Mesendoderm (in vitro differentiated cells): ENCODE data around the gene PKNOX2.

Experiments
- DNase-seq: peaks from one replicate; pipeline ENCODE4 v3.0.0; 2013
- H2AK5ac ChIP-seq: 2 replicates; pipeline ENCODE4 v1.6.1; 2013; ENCODE audit warnings: low read length, inconsistent platforms
- H2BK120ac ChIP-seq: 2 replicates; pipeline ENCODE4 v1.6.1; 2013; ENCODE audit warnings: low read depth, mild to moderate bottlenecking, low read length, moderate library complexity, mixed read lengths
- H2BK15ac ChIP-seq: replicated peaks from 2 replicates; pipeline ENCODE4 v1.6.1; 2013; ENCODE audit warnings: low read depth, mild to moderate bottlenecking, moderate library complexity
- H2BK5ac ChIP-seq: 2 replicates; pipeline ENCODE4 v1.6.1; 2013; ENCODE audit warnings: low read length, inconsistent platforms
- H3K18ac ChIP-seq: 2 replicates; pipeline ENCODE4 v1.6.1; 2013; ENCODE audit warnings: mild to moderate bottlenecking, low read length, mixed read lengths
- H3K23ac ChIP-seq: one replicate; pipeline ENCODE4 v1.6.1; 2013; ENCODE audit warnings: low read length
- H3K27ac ChIP-seq: 2 replicates; pipeline ENCODE4 v1.5.1; 2013; ENCODE audit warnings: low read depth, mild to moderate bottlenecking, inconsistent platforms, low read length, moderate library complexity
- H3K27me3 ChIP-seq: 2 replicates; pipeline ENCODE4 v1.6.1; 2013; ENCODE audit warnings: low read length, control low read depth, mild to moderate bottlenecking, inconsistent platforms; ENCODE audit not compliant: insufficient read depth, poor library complexity
- H3K36me3 ChIP-seq: 2 replicates; pipeline ENCODE4 v1.6.1; 2013; ENCODE audit warnings: low read length, inconsistent platforms; ENCODE audit not compliant: control insufficient read depth, insufficient read depth
- H3K4ac ChIP-seq: one replicate; pipeline ENCODE4 v1.6.1; 2013; ENCODE audit warnings: low read depth, mild to moderate bottlenecking, low read length, moderate library complexity
- H3K4me1 ChIP-seq: 2 replicates; pipeline ENCODE4 v1.6.1; 2013; ENCODE audit warnings: low read depth, low read length, inconsistent platforms; ENCODE audit not compliant: control insufficient read depth
- H3K4me2 ChIP-seq: 2 replicates; pipeline ENCODE4 v1.6.1; 2013; ENCODE audit warnings: low read length
- H3K4me3 ChIP-seq: 2 replicates; pipeline ENCODE4 v1.5.1; 2013; ENCODE audit warnings: mild to moderate bottlenecking, low read length
- H3K56ac ChIP-seq: one replicate; pipeline ENCODE4 v1.6.1; 2013; ENCODE audit warnings: low read length
- H3K79me1 ChIP-seq: 2 replicates; pipeline ENCODE4 v1.6.1; 2013; ENCODE audit warnings: low read length, inconsistent platforms
- H3K79me2 ChIP-seq: 2 replicates; pipeline ENCODE4 v1.6.1; 2013; ENCODE audit warnings: mild to moderate bottlenecking, low read length; ENCODE audit not compliant: control insufficient read depth, insufficient read depth
- H3K9ac ChIP-seq: 2 replicates; pipeline ENCODE4 v1.6.1; 2013; ENCODE audit warnings: low read length, inconsistent platforms
- H4K5ac ChIP-seq: one replicate; pipeline ENCODE4 v1.6.1; 2013; ENCODE audit warnings: low read length
- H4K8ac ChIP-seq: one replicate; pipeline ENCODE4 v1.6.1; 2013; ENCODE audit warnings: low read depth, mild to moderate bottlenecking, control low read depth, low read length, moderate library complexity
- WGBS: extraction: QIAGEN DNeasy Blood & Tissue Kit; methylation state at CpG from one replicate; pipeline ENCODE4 v1.1.7; 2013; ENCODE audit warnings: low lambda C conversion rate, missing lambda C conversion rate; ENCODE audit not compliant: insufficient coverage; ENCODE audit errors: extremely low coverage; 5-methylcytosine and 5-hydroxymethylcytosine counted together

PKNOX2 gene

DNA sequence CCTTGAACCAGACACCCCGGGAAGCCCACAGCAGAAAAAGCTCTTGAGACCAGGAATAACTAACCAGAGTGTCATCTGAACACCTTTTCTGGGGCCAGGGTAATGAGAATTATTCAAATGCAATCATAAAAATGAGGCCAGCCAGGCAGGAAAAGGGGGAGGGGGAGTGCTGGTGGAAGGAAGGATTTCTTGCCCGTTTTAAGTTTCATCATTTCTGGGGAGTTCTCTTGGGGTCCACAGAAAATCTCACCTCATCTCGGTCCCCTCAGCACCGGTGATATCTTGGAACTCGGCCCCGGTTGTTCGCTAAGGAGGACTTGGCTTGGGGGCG lies 495 bp upstream of the PKNOX2 start:
- H3K23ac ChIP-seq: no peak overlapping the region
- H3K4me1 ChIP-seq: peaks cover 15% of the 10 kb centered on the region
- no peak overlapping the region for H3K4me3 ChIP-seq
- no peak overlapping the region for H4K5ac ChIP-seq
- peak overlapping the region; percentile 64 for H3K9ac ChIP-seq
- no peak overlapping the region for H4K8ac ChIP-seq
- no peak overlapping the region for H2AK5ac ChIP-seq
- no peak overlapping the region for H3K27ac ChIP-seq
- H3K4ac ChIP-seq: no peak overlapping the region
- no peak overlapping the region for H2BK120ac ChIP-seq
- no peak for DNase-seq
- H3K36me3 ChIP-seq: no peaks in the 10 kb centered on the region
- H3K56ac ChIP-seq: peak overlapping the region; percentile 74
- H3K4me2 ChIP-seq: peak overlapping the region; percentile 57
- peak overlapping the region; percentile 86 for H3K18ac ChIP-seq
- no peaks in the 10 kb centered on the region for H3K79me1 ChIP-seq
- no peaks in the 10 kb centered on the region for H3K27me3 ChIP-seq
- WGBS: no CpG with 5 or more reads among the region's 8 CpGs
- no peaks in the 10 kb centered on the region for H3K79me2 ChIP-seq
- no peak overlapping the region for H2BK5ac ChIP-seq
- H2BK15ac ChIP-seq: peak overlapping the region; percentile 59

DNA sequence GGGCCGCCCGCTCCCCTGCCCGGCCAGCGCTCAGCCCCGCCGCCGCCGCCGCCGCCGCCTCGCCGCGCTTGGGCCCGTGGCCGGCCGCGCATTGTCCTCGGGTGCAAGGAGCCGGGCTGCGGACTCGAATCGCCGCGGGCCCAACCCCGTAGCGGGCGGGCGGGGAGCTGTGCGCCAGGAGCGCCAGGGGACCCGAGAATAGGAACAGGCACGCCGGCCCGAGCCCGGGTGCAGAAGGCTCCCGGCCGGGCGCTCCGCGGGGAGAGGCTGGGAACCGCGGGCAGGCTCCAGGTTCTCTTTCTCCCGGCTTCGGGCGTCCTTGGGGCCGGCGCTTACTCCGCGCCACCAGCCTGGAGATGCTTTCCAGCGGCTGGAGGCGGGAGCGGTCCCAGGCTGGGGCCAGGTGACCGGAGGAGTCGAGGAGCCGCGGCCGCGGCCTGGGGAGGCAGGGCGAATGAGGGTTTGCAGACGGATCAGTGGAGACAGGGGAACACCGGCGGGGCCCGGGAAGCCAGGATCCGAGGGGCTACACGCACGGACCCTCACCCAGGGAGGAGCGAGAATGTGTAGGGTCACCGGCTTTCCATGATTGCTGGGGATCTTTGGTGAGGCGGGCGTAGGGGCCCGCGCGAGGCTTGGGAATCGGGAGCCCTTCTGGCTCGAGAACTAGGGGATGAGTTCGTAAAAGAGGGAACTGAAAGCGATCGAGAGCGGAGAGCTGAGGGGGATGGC lies 726 bp downstream of the PKNOX2 start:
- H3K56ac ChIP-seq: peak overlapping the region; percentile 89
- H2BK15ac ChIP-seq: no peak overlapping the region
- H3K27ac ChIP-seq: peak overlapping the region; percentile 35
- H3K18ac ChIP-seq: peak overlapping the region; percentile 25
- H2BK5ac ChIP-seq: no peak overlapping the region
- H3K79me1 ChIP-seq: no peaks in the 10 kb centered on the region
- no peak overlapping the region for H2AK5ac ChIP-seq
- H2BK120ac ChIP-seq: no peak overlapping the region
- no peak overlapping the region for H3K23ac ChIP-seq
- peak overlapping the region; percentile 78 for H3K9ac ChIP-seq
- no peaks in the 10 kb centered on the region for H3K36me3 ChIP-seq
- peak overlapping the region; percentile 90 for H4K8ac ChIP-seq
- H3K79me2 ChIP-seq: no peaks in the 10 kb centered on the region
- H4K5ac ChIP-seq: no peak overlapping the region
- no peak overlapping the region for H3K4ac ChIP-seq
- peaks cover 22% of the 10 kb centered on the region for H3K4me1 ChIP-seq
- DNase-seq: peak; percentile 75
- H3K27me3 ChIP-seq: no peaks in the 10 kb centered on the region
- WGBS: no CpG with 5 or more reads among the region's 80 CpGs
- peak overlapping the region; percentile 89 for H3K4me2 ChIP-seq
- peak overlapping the region; percentile 52 for H3K4me3 ChIP-seq

DNA sequence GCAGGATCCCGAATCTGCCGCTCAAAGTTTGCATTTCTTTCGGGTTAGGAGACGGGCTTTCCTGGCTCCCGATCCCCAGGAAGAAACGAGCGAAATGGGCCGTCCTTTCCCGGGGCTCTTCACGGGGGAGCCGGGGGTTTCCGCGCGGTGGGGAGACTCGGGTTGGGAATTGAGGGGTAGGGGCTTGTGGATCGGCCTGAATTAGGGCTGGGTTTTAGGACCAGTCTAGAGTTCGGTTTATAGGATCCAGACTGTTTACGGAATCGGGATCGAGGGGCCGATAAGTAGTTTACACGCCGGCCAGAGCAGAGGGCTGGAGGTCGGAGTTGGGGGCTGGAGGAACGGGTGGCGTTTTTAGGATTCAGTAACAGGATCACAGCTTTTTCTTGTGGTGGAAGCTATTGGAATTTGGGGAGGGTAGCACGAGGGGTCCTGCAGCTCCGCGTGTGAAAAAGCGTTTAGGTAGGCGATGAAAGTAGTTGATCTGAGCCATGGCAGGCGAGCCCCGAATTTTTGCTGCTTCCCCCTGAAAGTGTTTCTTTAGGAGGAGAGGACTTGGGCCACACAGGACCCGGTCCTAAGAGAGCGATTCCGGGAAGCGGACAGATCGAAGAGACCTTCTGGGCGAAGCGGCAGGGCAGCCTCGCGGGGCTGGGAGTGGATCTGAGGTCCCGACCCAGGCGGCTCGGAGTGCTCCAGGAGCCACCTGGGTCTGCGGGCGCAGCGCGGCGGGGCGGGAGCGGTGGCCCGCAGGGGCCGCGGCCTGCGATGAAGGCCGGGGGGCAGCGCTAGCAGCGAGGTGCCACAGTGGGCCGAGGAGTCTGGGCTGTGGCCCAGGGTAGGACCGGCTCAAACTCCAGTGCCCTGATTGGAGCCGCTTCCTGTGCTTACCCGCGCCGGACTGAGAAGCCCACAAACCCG lies 1.6 kb downstream of the PKNOX2 start:
- Histone ChIP-seq H3K27ac (no peak overlapping the region), H3K4me3 (peak overlapping the region; percentile 52), H3K4me2 (peak overlapping the region; percentile 89), H3K79me1 (no peaks in the 10 kb centered on the region), H3K36me3 (no peaks in the 10 kb centered on the region), H4K5ac (no peak overlapping the region), H3K23ac (peak overlapping the region; percentile 66), H2AK5ac (no peak overlapping the region), H2BK15ac (peak overlapping the region; percentile 10), H2BK120ac (no peak overlapping the region), H3K4me1 (peaks cover 27% of the 10 kb centered on the region), H3K4ac (no peak overlapping the region), H3K18ac (peak overlapping the region; percentile 78), H3K27me3 (no peaks in the 10 kb centered on the region), H3K9ac (peak overlapping the region; percentile 78), H2BK5ac (no peak overlapping the region), H4K8ac (peak overlapping the region; percentile 90), H3K79me2 (no peaks in the 10 kb centered on the region), H3K56ac (peak overlapping the region; percentile 89)
- no CpG with 5 or more reads among the region's 66 CpGs for WGBS
- peak; percentile 74 for DNase-seq

DNA sequence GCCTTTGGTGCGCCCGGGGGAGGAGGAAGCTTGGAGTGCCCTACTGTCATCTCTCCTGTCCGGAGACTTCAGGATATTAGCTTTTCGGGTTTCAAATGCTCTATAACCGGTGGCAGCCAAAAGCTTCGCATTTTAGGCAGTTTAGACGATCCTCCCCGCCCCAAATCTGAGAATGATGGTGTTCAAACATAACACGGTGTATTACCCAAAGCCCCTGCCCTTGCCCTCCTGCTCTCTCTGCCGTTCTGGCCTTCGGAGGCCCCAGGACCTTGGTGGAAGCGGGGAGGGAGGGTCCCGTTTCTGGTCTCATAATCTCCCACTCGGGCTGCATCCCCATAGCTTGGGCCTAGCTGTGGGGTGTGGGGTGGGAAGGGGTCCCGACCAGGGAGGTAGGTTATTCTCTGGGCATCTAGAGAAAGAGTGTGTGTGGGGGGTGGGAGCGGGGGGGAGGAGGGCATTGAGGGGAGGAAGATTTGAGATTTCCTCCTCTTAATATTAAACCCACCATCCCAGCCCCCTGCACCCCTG lies 2.3 kb downstream of the PKNOX2 start:
- peak overlapping the region; percentile 27 for H3K4ac ChIP-seq
- H3K9ac ChIP-seq: peak overlapping the region; percentile 78
- peak overlapping the region; percentile 76 for H3K56ac ChIP-seq
- H2AK5ac ChIP-seq: no peak overlapping the region
- H3K27ac ChIP-seq: no peak overlapping the region
- H3K23ac ChIP-seq: peak overlapping the region; percentile 66
- no peak overlapping the region for H2BK15ac ChIP-seq
- H3K4me3 ChIP-seq: peak overlapping the region; percentile 52
- H3K4me2 ChIP-seq: peak overlapping the region; percentile 89
- DNase-seq: no peak
- H2BK5ac ChIP-seq: no peak overlapping the region
- no peak overlapping the region for H4K8ac ChIP-seq
- H3K36me3 ChIP-seq: no peaks in the 10 kb centered on the region
- H3K27me3 ChIP-seq: no peaks in the 10 kb centered on the region
- WGBS: no CpG with 5 or more reads among the region's 16 CpGs
- no peaks in the 10 kb centered on the region for H3K79me2 ChIP-seq
- peak overlapping the region; percentile 78 for H3K18ac ChIP-seq
- H3K79me1 ChIP-seq: no peaks in the 10 kb centered on the region
- no peak overlapping the region for H2BK120ac ChIP-seq
- H4K5ac ChIP-seq: no peak overlapping the region
- peaks cover 28% of the 10 kb centered on the region for H3K4me1 ChIP-seq

DNA sequence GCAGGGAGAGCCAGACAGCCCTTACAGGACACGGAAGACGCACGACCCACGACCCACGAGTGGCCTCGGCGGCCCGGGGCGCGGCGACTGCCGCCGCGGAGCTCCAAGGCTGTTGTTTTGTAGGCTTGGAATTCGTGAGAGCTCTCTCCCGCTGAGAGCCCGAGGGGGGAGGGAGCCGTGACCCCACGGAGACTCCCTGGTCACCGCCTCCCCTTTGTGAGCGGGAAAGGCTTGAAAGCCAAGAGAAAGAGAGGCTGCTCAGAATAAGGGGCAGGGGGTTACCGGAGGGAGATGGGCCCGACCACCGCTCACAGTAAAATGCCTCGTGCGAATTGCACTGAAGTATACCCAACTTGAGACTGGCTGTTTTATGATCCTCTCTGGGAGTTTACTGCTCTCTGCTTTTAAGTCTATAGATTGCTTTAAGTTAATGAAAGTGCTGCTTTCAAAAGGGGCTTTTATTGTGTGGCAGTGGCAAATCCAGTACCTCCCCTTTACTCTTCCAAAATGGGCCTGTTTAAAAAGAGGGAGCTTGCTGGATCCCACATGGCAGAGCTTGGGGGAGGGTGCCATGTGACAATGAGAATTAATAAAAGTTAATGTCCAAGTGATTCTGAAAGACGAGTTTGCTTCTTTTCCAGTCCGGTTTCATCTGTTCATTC lies 2.9 kb downstream of the PKNOX2 start:
- peak; percentile 75 for DNase-seq
- Histone ChIP-seq H3K23ac (no peak overlapping the region), H3K27me3 (no peaks in the 10 kb centered on the region), H3K4me3 (no peak overlapping the region), H3K18ac (peak overlapping the region; percentile 69), H2AK5ac (no peak overlapping the region), H2BK120ac (no peak overlapping the region), H3K36me3 (no peaks in the 10 kb centered on the region), H3K4me2 (peak overlapping the region; percentile 53), H4K5ac (no peak overlapping the region), H3K79me1 (no peaks in the 10 kb centered on the region), H2BK5ac (no peak overlapping the region), H3K4me1 (peaks cover 28% of the 10 kb centered on the region), H3K56ac (peak overlapping the region; percentile 76), H3K9ac (peak overlapping the region; percentile 78), H4K8ac (no peak overlapping the region), H3K27ac (no peak overlapping the region), H3K4ac (peak overlapping the region; percentile 27), H2BK15ac (no peak overlapping the region), H3K79me2 (no peaks in the 10 kb centered on the region)
- no CpG with 5 or more reads among the region's 28 CpGs for WGBS
